Left kidney (tissue), 2 donors: ENCODE measurements around the gene MRTFB. TPM values are rescaled to one million over a fixed set of nuclear protein-coding genes. Genes with fewer than 3 reads are reported as not detected.

Experiments
- DNase-seq: peaks from one replicate; pipeline ENCODE4 v3.0.0-alpha.2; 2013
- polyA plus RNA-seq: library from polyadenylated mRNA; unstranded; fragments of 120-200 nt; gene quantifications from one replicate; pipeline ENCODE4 v1.2.1, GENCODE V29; 2013; ENCODE audit not compliant: insufficient read length

The MRTFB gene
- polyA plus RNA-seq, 1 donor = 47.4 TPM

DNA sequence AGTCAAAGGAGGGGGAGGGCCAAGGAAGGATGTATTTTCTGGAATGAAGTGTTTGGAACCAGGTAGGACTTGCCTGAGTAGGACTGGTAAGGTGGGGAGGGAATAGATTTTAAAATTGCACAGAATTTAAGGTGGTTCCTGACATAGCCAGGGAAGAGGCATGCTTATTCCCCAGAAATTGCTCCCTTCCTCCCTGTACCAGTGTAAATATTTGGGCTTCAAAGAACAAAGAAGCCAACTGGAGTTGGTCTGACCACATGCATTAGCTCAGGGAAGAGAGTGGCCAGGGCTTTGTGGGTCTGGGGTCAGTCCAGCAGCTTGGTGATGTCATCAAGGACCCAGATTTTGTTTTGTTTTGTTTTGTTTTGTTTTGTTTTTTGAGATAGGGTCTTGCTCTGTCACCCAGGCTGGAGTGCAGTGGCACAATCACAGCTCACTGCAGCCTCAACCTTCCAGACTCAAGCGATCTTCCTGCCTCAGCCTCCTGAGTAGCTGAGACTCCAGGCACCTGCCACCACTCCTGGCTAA, 9.3 kb upstream of the MRTFB start:
- no peak for DNase-seq

DNA sequence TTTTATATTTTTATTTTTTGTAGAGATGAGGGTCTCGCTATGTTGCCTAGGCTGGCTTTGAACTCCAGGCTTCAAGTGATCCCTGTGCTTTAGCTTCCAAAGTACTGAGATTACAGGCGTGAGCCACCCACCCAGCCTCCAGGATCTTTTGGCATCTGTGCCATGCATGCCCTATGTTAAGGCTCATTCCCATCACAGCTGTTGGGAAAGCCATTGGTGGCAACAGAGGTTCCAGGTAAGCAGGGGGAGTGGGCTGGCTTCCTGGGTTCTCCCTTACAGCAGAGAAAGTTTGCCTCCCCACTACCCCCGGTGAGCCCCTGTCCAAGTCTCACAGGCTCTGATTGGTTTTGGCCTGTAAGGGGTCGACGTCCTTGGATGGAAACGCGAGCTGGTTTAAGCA, 8.9 kb upstream of the MRTFB start:
- no peak for DNase-seq

DNA sequence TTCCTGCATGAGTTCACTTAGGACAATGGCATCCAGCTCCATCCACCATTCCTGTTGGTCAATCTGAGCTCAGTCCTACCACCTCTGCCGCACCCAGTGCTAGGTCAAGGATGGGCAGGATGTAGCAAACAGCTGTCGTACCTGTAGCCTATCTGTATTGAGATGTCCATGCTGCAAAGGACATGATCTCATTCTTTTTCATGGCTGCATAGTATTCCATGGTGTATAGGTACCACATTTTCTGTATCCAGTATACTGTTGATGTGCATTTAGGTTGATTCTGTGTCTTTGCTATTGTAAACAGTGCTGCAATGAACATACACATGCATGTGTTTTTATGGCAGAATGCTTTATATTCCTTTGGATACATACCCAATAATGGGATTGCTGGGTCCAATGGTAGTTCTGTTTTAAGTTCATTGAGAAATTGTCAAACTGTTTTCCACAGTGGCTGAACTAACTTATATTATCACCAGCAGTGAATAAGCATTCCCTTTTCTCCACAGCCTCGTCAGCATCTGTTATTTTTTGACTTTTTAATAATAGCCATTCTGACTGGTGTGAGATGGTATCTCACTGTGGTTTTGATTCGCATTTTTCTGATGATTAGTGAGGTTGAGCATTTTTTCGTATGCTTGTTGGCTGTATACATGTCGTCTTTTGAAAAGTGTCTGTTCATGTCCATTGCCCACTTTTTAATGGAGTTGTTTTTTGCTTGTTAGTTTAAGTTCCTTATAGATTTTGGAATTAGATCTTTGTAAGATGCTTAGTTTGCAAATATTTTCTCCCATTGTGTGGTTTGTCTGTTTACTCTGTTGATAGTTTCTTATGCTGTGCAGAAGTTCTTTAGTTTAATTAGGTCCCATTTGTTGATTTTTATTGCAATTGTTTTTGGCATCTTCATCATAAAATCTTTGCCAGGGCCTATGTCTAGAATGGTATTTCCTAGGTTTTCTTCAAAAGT, 7.2 kb upstream of the MRTFB start:
- DNase-seq = no peak

DNA sequence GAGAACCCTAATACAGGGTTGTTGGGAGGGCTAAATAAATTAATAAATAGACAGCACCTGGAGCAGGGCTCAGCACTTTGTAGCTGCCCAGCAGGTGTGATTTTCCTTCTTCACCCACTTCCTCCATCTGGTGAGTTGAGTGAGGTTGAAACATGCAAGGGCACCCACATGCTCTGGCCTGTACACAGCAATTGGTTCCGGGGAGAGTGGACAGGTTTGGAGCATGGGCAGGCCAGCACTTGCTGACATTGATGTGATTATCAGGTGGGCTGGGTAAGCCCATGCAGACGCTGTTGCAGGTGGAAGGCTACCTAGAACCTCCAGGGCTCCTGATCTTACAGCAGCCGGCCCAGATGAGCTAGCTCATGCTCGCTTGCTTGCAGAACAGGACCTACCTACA, 1.3 kb upstream of the MRTFB start:
- DNase-seq = no peak

DNA sequence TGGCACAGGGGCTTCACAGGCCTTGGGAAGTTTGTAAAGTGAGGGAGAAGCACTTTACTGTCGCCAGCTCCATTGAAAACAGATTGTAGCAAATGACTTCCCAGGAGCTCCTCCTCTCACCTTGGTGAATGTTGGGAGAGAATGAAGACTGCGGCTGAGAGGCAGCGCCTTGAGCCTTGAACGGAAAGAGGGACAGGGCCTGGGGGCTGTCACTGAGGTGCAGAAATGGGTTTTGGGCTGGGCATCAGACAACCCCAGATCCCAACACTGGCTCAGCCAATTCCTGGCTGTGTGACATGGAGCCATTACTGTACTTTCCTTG, 603 bp upstream of the MRTFB start:
- DNase-seq = no peak

DNA sequence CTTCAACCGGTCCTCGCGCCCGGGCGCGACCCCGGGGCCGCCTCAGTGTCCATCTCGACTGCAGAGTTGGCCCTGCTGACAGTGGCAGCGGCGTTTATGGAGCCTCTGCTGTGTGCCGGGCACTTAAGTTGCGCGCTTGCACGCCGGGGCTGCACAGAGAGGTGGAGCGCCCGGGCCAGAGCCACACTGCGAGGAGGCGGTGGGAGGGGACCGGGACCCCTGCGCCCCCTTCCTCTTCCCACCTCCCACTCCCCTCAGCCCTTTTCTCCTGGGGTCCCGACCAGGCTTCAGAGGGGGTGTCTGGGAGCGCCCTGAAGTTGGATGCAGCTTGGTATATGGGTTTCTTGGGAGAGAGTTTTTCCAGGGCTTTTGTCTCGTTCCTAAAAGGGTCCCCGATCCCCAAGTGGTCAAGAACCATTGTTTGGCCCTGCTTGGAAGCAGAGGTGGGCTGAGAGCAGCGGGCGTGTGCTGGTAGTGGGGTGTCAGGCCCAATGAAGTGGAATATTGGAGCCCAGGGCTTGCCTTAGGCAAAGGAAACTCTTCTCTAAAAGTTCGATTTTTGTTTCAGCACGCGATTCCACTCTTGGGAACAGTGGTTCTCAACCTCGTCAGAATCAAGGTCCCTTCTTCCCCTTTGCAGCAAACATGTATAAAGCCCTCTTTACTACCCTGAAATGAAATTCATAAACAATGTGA, 605 bp downstream of the MRTFB start:
- DNase-seq = no peak

DNA sequence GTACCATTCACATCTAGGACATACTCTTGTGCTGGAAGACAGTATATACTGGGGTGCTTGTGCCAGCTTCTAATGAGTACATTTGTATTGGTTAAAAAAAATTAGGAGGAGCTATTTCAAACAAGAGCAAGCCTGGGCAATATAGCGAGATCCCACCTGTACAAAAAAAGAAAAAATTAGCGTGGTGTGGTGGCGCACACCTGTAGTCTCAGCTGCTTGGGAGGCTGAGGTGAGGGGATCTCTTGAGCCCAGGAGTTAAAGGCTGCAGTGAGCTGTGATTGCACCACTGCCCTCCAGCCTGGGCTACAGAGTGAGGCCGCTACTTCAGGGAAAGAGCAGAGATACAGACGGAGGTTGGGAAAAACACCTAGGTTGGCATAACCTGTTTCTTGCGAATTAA, 1.2 kb downstream of the MRTFB start:
- DNase-seq = no peak

DNA sequence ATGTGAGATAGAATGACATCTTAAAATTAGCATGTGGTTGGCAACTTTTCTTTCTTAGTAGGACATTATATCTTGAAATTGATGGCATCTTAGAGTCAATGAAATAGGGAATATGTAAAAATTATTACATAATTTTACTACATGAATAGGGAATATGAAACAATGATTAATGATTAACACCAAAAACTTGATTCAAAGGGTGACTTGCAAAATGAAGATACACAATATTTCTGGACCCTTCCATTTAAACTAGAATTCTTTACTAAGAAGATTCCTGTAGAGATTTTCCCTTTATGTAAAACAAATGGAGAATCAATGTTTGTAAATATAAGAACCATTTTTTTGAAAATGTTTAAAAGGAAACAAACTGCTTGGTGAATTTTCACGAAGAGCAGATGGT, 3.4 kb downstream of the MRTFB start:
- no peak for DNase-seq

DNA sequence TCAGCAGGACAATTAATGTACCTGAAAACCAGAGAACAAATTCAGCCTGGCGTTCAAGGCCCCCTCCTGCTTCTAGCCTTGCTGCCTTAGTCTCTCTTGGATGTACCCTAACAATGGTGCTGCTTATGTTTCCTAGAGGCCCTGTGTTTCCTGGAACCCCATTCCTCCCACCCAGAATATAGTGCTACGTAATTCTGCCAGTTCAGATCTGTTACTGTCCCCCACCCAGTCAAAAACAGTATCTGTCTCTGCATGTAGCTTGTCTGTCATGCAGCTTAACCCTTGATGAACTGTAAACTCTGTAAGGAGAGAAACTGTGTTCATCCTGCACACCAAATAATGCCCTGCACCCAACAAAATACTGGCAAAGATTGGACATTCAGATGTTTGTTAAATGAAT, 6.8 kb downstream of the MRTFB start:
- no peak for DNase-seq

DNA sequence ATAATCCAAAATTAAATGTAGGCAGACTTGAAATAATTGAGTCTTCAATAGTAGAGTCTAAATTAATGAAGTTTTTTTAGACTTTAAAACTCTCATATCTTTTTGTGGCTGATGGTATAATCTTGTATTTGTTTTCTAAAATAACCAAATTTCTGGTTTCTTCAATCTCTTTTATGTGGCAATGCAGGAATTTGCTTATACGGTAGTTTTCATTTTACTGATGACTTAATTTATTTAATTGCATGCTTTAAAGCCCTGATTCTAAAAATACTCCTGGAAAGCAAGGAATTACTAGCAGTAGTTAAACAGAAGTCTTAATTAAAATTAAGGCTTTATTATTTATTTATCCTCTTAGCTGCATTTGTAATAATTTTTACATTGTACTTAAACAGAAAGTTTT, 15.4 kb downstream of the MRTFB start:
- DNase-seq = no peak

DNA sequence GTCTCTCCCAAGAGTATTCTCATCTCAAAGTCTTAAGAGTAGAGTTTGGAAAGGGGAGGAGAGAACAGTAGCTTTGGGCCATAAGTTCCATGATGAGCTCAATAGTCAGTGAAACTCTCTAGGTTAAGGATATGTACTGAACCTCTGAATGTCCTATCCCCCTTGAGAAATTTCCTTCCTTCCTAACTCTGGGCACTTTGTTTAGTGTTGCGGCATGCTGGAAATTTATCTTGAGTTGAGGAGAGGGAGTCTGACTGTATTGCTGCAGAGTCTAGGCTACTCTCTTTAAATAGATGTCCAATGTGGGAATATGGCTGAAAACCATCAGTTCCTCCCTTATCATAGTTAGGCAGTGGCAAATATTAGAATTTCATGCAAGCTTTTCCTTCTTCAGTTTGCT, 16.1 kb downstream of the MRTFB start:
- no peak for DNase-seq

DNA sequence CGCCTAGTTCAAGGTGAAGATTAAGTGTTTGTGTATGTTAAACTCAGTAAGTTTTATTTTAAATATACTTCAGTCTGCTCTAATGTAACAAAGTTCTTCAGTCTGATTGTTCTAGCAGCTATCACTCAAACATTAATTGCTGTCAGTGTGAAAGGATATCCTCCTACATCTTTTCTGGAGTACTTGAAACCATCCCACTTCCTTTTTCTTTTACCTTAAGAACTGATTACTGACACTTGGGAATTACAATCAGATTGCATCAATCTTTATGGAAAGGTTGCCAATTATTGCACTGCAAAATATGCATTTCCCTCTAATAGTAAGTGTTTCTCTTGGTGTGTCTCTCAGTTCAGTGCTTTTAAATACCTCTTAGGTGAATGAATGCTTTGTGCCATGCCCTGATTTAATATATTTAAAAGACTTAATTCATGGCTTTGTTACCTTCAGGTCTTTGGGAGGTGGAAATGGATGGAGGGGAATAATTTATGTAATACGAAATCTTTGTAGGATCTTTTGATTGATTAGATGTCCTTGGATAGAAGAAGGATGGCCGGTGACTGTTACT, 16.6 kb downstream of the MRTFB start:
- DNase-seq = no peak

DNA sequence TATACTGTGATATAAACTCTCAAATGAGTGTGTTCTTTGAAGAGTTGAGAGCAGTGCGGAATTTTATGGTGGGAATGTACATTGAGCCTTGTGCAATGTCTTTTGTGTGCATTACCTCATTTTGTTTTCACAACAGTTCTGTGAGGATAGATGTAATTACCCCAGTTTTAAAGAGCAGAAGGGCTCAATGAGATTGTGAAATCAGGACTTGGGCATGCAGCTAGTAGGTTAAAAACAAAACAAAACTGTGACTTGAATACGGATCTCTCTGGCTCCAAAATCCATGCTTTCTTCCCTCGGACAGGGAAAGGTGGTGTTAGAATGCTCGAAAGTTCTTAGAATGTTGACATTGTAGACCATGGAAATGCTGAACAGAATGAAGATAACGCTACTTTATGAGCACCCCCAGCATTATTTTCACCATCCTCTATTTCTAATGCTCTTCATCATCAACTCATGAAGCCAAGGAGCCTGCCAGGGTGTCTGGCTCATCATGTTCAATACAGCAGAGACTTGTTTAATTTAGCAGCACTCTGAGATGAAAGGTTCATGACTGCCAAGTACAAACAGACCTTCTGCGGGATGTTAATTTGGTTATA, 17.1 kb downstream of the MRTFB start:
- no peak for DNase-seq

DNA sequence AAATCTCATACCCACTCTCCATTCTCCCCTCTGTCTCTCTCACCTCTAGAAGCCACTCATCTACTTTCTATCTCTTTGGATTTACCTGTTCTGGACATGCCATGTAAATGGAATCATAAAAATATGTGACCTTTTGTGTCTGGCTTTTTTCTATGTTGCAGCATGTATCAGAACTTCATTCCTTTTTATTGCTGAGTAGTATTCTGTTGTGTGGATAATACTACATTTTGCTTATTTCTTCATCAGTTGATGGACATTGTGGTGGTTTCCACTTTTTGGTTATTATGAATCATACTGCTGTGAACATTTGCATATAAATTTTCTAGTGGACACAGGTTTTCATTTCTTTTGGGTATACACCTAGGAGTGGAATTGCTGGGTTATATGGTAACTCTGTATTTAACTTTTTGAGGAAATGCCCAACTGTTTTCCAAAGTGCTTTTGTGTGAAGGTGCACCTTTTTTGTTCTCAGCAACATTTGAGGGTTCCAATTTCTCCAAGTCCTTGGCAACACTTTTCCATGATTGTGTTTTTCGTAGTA, 18.2 kb downstream of the MRTFB start:
- no peak for DNase-seq

DNA sequence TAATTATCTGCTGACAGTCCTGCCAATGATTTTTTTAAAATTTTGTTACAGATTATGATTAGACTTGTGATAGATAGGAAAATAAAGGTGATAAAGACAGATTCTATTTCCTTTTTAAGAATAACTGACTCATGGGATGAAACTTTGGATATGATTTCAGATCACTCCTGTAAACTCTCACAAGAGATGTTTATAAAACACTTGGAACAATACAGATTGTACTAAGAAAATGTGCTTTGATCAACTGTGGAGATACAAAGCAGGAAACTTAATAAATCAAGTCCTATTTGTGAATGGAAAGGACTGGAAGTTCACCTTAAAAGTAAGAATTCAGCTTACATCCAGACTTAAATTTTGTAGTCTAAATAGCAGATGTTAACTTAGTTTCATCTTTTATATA, 21.4 kb downstream of the MRTFB start:
- DNase-seq = no peak

DNA sequence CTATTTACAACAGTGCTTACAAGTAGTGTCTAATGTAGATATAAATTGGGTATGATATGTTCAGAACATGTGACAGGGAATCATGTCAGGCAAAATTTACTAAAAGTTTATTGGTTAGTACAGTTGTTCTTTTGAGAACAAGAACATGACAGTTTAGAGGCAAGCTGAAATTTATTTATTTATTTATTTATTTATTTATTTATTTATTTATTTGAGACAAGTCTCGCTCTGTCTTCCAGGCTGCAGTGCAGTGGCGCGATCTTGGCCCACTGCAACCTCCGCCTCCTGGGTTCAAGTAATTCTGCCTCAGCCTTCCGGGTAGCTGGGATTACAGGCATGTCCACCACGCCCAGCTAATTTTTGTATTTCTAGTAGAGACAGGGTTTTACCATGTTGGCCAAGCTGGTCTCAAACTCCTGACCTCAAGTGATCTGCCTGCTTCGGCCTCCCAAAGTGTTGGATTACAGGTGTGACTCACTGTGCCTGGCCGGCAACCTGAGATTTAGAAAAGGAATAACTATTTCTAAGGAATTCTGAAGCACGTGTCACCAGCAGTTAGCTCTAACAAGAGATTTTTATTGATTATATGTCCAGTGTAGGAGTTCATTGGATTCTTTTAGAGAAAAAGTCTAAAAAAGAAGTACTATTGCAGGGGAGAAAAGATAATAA, 24.9 kb downstream of the MRTFB start:
- no peak for DNase-seq

DNA sequence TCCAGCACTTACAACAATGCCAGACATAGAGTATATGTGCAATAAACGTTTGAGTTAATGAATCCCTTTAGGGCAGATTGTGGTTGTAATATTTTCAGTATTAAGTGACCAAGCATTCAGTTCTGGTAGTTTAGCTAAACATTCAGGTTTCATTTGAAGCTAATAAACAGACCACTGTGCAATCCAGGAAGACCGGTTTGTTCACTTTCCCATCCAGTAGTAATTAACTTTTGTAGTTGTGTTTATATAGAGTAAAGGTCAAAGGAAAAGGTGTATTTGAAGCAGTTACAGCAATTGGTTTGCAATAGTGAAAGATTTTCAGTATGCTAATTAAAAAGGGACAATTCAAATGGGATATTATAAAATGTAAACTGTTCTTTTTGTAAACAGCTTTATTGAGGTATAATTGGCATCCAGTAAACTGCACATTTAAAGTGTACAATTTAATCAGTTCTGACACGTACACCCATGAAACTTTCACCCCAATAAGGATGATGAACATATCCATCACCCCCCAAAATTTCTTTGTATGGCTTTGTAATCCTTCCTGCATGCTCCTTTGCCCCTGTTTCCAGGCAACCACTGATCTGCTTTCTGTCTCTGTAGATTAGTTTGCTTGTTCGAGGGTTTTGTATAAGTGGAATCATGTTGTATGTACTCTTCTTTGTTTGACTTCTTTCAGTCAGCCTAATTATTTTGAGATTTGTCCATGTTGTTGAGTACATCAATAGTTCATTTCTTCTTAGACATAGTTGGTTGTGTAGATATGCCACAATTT, 26.3 kb downstream of the MRTFB start:
- peak; percentile 73 for DNase-seq

DNA sequence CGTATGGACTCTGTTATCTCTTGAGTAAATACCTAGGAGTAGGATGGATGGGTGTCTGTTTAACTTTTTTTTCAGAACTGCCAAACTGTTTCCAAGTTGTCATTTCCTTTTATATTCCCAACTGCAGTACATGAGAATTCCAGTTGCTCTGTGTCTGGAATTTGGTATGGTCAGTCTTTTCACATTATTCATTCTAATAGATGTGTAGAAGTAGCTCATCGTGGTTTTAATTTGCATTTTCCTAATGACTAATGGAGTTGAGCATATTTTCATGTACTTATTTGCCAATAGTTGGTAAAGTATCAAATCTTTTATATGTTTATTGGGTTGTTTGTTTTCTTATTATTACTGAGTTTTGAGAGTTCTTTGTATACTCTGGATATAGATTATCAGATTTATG, 27.0 kb downstream of the MRTFB start:
- no peak for DNase-seq

DNA sequence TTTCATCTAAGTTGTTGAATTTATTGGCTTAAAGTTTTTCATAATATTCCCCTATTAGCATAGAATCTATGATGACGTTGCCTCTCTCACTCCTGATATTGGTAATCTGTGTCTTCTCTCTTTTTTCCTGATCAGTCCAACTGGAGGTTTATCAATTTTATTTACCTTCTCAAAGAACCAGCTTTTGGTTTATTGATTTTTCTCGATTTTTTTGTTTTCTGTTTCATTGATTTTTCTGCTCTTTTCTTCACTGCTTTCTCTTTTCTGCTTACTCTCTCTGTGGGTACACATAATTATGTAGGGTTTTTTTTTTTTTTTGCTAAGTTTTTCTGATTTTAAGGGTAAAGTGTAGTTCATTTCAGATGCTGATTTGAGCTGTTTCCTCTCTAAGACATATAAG, 29.7 kb downstream of the MRTFB start:
- no peak for DNase-seq

DNA sequence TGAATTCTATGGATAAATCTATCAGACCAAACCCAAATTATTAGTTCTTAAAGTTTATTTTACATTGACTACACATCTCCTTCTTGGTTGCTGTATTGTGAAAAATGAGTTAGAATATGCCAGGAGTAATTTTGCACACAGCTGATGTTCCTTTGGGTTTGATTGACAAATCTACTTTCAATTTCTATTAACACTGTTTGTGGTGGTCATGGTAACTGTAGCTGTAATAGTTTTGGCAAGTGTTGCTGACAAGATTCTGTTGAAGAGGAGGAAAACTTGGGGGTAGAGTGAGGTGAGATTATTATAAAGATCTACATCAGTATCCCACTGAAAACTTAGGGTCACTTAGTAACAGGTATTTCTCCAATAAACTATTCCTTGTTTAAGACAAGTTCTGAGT, 30.3 kb downstream of the MRTFB start:
- DNase-seq = no peak
